CD4-positive, alpha-beta T cell treated with Interleukin-1 beta for 1 hour (primary cell): ENCODE measurements around the gene PLEKHH1.
A peak's percentile ranks its signal among the peaks of the same experiment; 100 is the strongest.

Experiments
- DNase-seq, 2 donors: peaks; one replicate each; pipeline ENCODE4 v3.0.0-alpha.2; 2020 to 2022

PLEKHH1 gene

GRCh38 chr14:67532998-67533753, at the start of gene PLEKHH1:
PLEKHH1 (plus strand) TSS chr14:67533290; CDS start chr14:67541868, 8,578 bp downstream.
- peak; percentile 46 to 51 for DNase-seq

GRCh38 chr14:67483579-67484285, 49.4 kb upstream of the PLEKHH1 start:
- DNase-seq: no peak

GRCh38 chr14:67485501-67486095, 47.5 kb upstream of the PLEKHH1 start:
- no peak for DNase-seq

GRCh38 chr14:67486890-67487289, 46.2 kb upstream of the PLEKHH1 start:
- DNase-seq: no peak

- DNase-seq: no peak
Observed at GRCh38 chr14:67487332-67487731, 45.8 kb upstream of the PLEKHH1 start.

- peak; percentile 79 to 81 for DNase-seq
Observed at GRCh38 chr14:67487937-67488893, 44.9 kb upstream of the PLEKHH1 start, which contains the start of gene TMEM229B. TMEM229B (minus strand) TSS chr14:67488721; CDS start chr14:67473923, 14,798 bp downstream.

GRCh38 chr14:67490196-67490595, 42.9 kb upstream of the PLEKHH1 start:
- DNase-seq: no peak

GRCh38 chr14:67491285-67491684, 41.8 kb upstream of the PLEKHH1 start:
- no peak for DNase-seq

- no peak for DNase-seq
Observed at GRCh38 chr14:67491741-67492507, 41.2 kb upstream of the PLEKHH1 start.

GRCh38 chr14:67492538-67492937, 40.6 kb upstream of the PLEKHH1 start:
- DNase-seq: no peak

- DNase-seq: no peak
Observed at GRCh38 chr14:67493092-67493717, 39.9 kb upstream of the PLEKHH1 start.

GRCh38 chr14:67495827-67496226, 37.3 kb upstream of the PLEKHH1 start:
- DNase-seq: no peak

- no peak for DNase-seq
Observed at GRCh38 chr14:67497216-67497615, 35.9 kb upstream of the PLEKHH1 start.

- DNase-seq: no peak
Observed at GRCh38 chr14:67497716-67498115, 35.4 kb upstream of the PLEKHH1 start.

- DNase-seq: no peak
Observed at GRCh38 chr14:67500981-67501380, 32.1 kb upstream of the PLEKHH1 start.

- DNase-seq: no peak
Observed at GRCh38 chr14:67501670-67502069, 31.4 kb upstream of the PLEKHH1 start.

GRCh38 chr14:67502867-67503266, 30.2 kb upstream of the PLEKHH1 start:
- DNase-seq: no peak

- DNase-seq: no peak
Observed at GRCh38 chr14:67503331-67503730, 29.8 kb upstream of the PLEKHH1 start.

- no peak for DNase-seq
Observed at GRCh38 chr14:67505254-67505653, 27.8 kb upstream of the PLEKHH1 start.

- no peak for DNase-seq
Observed at GRCh38 chr14:67508956-67509355, 24.1 kb upstream of the PLEKHH1 start.

GRCh38 chr14:67510121-67510520, 23.0 kb upstream of the PLEKHH1 start:
- no peak for DNase-seq
